Nephron progenitor cell (in vitro differentiated cells): ENCODE data around the gene RPL34.

Experiments used
- DNase-seq: peaks from one replicate; pipeline ENCODE4 v3.0.0; 2021
- H3K27ac Mint-ChIP-seq: 2 replicates; pipeline ENCODE4 v1.8.0; 2021; ENCODE audit warnings: mild to moderate bottlenecking, moderate library complexity, mixed read lengths
- H3K27me3 Mint-ChIP-seq: 2 replicates; pipeline ENCODE4 v1.8.0; 2021; ENCODE audit warnings: mild to moderate bottlenecking, low read depth, mixed read lengths; ENCODE audit not compliant: poor library complexity
- H3K36me3 Mint-ChIP-seq: 2 replicates; pipeline ENCODE4 v1.8.0; 2021; ENCODE audit warnings: low read depth, mixed read lengths
- H3K4me1 Mint-ChIP-seq: 2 replicates; pipeline ENCODE4 v1.8.0; 2021; ENCODE audit warnings: mixed read lengths
- H3K4me3 Mint-ChIP-seq: 2 replicates; pipeline ENCODE4 v1.8.0; 2021; ENCODE audit warnings: mild to moderate bottlenecking, moderate library complexity, mixed read lengths
- H3K9me3 Mint-ChIP-seq: 2 replicates; pipeline ENCODE4 v1.8.0; 2021; ENCODE audit warnings: mild to moderate bottlenecking, moderate library complexity, mixed read lengths
- TF ChIP-seq, protein P1 (sequence below): fragments of 200-600 bp; sonication (generic); IDR thresholded peaks from 2 replicates; pipeline ENCODE4 v1.5.0; 2021; ENCODE audit warnings: antibody characterized with exemption

RPL34 gene

DNA sequence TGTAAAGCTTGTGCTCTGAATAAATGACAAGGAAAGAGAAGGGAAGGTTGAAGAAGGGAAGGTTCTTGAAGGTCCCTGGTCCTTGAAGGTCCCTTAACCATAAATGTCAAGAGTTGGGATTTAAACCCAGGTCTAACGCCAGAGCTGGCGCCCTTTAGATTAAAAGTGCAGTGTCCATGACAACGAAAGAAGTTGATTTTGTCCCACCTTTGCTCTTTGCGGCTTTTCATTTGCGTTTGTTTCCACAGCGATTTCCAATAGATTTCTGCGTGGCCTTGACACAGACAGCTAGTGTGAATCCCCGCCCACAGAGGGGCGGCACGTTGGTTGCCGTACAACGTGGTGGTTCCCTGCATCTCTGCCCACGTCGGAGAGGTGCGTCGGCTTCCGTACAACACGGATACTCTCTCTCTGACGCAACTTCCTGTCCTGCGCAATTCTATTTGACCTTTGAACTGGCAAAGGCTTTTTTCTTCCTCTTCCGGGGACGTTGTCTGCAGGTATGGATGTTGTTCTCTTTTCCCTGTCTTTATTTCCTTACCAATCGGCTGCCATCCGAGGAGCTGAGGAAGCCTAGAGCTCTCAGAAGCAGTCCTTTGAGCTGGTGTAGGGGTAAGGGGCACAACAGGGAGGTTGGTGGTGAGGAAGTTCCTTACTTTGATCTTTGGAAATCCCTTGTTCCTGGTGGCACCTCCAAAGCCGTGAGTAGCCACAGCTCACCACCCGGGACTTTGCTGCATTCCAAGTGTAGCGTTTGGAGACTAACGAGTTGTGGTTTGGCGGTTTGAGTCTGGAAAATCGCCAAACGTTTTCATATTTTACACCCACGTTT is at the start of gene RPL34:
Gene RPL34, plus strand, starts transcription at position 476 of the 832 bp plus-strand sequence. CDS start 1,384 bp downstream, outside the sequence.
- Mint-ChIP-seq H3K36me3 (peaks cover 44% of the 10 kb centered on the region), H3K9me3 (peaks cover 16% of the 10 kb centered on the region), H3K27me3 (no peaks in the 10 kb centered on the region), H3K27ac (peak within 1 kb of the TSS; percentile 100), H3K4me1 (peaks cover 54% of the 10 kb centered on the region), H3K4me3 (peak within 1 kb of the TSS; percentile 95)
- TF ChIP-seq, protein P1, sequence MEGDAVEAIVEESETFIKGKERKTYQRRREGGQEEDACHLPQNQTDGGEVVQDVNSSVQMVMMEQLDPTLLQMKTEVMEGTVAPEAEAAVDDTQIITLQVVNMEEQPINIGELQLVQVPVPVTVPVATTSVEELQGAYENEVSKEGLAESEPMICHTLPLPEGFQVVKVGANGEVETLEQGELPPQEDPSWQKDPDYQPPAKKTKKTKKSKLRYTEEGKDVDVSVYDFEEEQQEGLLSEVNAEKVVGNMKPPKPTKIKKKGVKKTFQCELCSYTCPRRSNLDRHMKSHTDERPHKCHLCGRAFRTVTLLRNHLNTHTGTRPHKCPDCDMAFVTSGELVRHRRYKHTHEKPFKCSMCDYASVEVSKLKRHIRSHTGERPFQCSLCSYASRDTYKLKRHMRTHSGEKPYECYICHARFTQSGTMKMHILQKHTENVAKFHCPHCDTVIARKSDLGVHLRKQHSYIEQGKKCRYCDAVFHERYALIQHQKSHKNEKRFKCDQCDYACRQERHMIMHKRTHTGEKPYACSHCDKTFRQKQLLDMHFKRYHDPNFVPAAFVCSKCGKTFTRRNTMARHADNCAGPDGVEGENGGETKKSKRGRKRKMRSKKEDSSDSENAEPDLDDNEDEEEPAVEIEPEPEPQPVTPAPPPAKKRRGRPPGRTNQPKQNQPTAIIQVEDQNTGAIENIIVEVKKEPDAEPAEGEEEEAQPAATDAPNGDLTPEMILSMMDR = no peak
- peak; percentile 93 for DNase-seq

DNA sequence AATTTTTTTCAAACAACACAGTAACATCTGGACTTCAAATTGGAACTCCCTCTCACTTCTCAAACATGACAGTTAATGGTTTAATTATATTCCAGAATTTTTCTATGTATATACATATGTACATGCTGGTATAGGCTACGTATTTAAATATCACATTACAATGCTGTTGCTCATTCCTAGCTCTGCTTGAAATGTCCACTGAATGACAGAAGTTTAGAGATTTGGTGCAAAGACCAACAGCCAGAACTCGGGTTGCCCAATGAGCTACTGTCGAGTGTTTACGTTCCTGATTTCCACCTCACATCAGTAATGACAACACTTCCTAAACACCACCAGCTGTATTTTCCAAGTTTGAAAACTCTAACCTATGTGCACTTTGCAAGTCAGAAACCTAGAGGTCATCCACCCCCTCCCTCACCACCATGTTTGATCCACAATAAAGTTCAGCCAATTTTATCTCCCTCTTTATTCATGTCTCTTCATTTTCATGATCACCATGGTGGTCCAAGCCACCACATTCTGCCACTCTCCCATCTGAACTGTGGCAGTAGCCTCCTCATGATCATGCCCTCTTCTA is 49.3 kb upstream of the RPL34 start:
- no peaks in the 10 kb centered on the region for H3K36me3 Mint-ChIP-seq
- TF ChIP-seq, protein P1 = no peak
- H3K27ac Mint-ChIP-seq = no peak overlapping the region
- no peak for DNase-seq
- peaks cover 17% of the 10 kb centered on the region for H3K4me1 Mint-ChIP-seq
- H3K4me3 Mint-ChIP-seq = no peak overlapping the region
- peaks cover 3% of the 10 kb centered on the region for H3K9me3 Mint-ChIP-seq
- peaks cover 5% of the 10 kb centered on the region for H3K27me3 Mint-ChIP-seq

DNA sequence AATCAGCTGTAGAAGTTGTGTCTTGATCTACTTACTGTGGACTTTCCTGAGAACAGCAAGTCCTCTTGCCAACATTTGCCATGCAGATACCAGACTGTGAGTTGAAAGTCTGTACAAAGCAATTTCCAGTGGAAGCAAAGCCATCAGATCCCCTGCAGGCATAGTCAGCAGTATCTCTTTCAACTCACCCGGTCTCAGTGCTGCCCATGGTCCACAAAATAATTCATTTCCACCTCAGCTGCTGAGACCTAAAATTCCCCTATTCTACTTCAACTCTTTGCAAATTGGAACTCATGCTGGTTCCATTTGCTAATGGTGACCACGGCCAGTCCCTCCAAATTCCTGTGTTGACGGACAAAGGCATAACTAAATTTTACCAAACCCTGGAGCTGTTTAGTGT is 46.0 kb upstream of the RPL34 start:
- TF ChIP-seq, protein P1 = no peak
- H3K4me1 Mint-ChIP-seq = peaks cover 17% of the 10 kb centered on the region
- no peaks in the 10 kb centered on the region for H3K9me3 Mint-ChIP-seq
- H3K27ac Mint-ChIP-seq = no peak overlapping the region
- H3K4me3 Mint-ChIP-seq = no peak overlapping the region
- peaks cover 1% of the 10 kb centered on the region for H3K27me3 Mint-ChIP-seq
- H3K36me3 Mint-ChIP-seq = no peaks in the 10 kb centered on the region
- no peak for DNase-seq

DNA sequence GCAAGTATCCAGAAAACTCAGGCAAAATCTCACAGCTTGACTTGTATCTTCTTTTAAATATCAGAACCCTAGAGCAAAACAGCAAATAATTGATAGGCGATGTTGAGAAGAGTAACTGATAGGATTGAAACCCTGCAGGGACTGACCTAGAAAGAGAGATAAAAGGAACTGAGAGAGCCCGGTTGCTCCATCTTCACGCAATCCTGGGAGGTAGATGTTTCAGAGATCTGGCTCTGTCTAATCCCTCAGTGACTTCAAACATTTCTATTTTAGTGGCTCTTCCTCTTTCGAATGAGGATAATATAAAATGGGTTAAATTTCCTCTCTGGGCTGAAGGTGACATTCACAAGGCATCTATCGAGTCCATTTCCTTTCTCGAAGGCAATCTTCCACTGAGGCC is 39.3 kb upstream of the RPL34 start:
- no peaks in the 10 kb centered on the region for H3K4me1 Mint-ChIP-seq
- no peak overlapping the region for H3K4me3 Mint-ChIP-seq
- H3K36me3 Mint-ChIP-seq = no peaks in the 10 kb centered on the region
- peak overlapping the region; percentile 27 for H3K27ac Mint-ChIP-seq
- peaks cover 3% of the 10 kb centered on the region for H3K27me3 Mint-ChIP-seq
- DNase-seq = no peak
- no peaks in the 10 kb centered on the region for H3K9me3 Mint-ChIP-seq
- TF ChIP-seq, protein P1 = no peak

DNA sequence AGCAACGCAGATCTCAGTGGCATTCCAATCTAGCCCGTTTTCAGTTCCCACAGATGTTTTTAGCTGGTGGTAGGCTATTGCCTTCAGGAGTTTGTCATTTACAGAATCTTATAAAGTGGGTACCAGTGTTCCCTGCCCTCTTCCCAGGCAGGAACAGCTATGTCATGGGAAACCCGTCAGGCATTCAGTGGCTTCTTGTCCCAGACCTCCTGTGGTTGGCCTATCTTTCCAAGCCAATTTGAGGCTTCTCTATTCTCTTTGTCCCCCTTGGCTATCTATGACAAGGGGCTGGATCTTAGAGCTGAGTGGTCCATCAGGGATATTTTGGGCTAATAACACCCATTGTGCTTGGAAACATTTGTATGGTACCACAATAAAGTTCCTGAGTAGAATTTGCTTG is 33.6 kb upstream of the RPL34 start:
- Mint-ChIP-seq H3K27me3 (peaks cover 8% of the 10 kb centered on the region), H3K4me3 (no peak overlapping the region), H3K4me1 (no peaks in the 10 kb centered on the region), H3K9me3 (no peaks in the 10 kb centered on the region), H3K36me3 (no peaks in the 10 kb centered on the region), H3K27ac (no peak overlapping the region)
- DNase-seq = no peak
- TF ChIP-seq, protein P1 = no peak
